ENCODE measurements around the gene OSTC.

Gene OSTC

DNA sequence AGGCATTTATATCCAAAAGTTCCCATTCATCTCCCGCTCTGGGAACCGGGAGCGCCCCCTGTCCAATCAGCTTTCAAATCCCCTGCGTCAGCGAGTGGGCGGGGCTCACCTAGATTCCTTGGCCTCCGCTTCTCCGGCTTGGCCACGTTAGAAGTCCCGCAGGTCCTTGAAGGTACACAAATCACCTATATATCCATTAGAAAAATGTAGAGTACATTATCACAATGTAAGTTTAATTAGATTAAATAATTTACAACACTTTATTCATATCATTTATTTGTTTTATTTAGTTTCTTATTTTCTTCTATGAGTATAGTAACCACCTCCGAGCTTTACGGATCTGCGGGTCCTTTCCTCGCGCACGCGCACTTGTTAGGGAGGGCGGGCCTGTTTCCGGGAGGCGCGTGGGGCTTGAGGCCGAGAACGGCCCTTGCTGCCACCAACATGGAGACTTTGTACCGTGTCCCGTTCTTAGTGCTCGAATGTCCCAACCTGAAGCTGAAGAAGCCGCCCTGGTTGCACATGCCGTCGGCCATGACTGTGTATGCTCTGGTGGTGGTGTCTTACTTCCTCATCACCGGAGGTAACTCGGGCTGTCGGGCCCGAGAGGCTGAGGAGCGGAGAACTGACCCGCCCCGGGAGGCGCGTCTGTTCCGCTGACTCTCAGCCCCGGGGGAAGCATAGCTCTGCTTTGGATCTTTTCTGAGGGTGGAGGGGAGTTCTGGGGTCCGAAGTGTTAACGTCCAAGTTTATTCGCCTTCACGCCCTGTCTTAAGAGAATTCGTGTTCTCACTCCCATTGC, at the start of gene OSTC:
TSS of gene OSTC (plus strand) at position 388 of the 802 bp plus-strand sequence. CDS start at position 445, 57 bp downstream.
- H3K27ac Mint-ChIP-seq = peak within 1 kb of the TSS; percentile 98
- no peaks in the 10 kb centered on the region for H3K9me3 Mint-ChIP-seq (ENCODE audit: low read depth)
- no peaks in the 10 kb centered on the region for H3K27me3 Mint-ChIP-seq
- peak within 1 kb of the TSS; percentile 99 for H3K4me3 Mint-ChIP-seq
- H3K4me1 Mint-ChIP-seq (ENCODE audit: low read depth) = peaks cover 40% of the 10 kb centered on the region
- H3K36me3 Mint-ChIP-seq = peaks cover 17% of the 10 kb centered on the region

DNA sequence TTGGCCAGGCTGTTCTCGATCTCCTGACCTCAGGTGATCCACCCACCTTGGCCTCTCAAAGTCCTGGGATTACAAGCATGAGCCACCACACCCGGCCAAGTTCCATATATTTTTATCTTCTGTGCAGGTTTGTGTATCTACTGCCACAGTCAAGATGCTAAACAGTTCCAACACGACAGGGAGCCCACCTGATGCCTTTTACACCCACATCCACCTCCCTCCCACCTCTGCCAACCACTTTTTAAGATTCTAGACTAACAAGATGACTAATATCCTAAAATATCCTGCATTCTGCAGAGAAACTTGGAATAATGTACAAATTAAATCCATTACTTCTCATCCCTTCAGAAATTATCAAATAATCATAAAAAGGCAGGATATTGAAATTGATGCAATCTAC, 49.3 kb upstream of the OSTC start:
- peak overlapping the region; percentile 10 for H3K4me3 Mint-ChIP-seq
- no peaks in the 10 kb centered on the region for H3K9me3 Mint-ChIP-seq (ENCODE audit: low read depth)
- H3K4me1 Mint-ChIP-seq (ENCODE audit: low read depth) = peaks cover 22% of the 10 kb centered on the region
- H3K27ac Mint-ChIP-seq = no peak overlapping the region
- peaks cover 4% of the 10 kb centered on the region for H3K36me3 Mint-ChIP-seq
- no peaks in the 10 kb centered on the region for H3K27me3 Mint-ChIP-seq

DNA sequence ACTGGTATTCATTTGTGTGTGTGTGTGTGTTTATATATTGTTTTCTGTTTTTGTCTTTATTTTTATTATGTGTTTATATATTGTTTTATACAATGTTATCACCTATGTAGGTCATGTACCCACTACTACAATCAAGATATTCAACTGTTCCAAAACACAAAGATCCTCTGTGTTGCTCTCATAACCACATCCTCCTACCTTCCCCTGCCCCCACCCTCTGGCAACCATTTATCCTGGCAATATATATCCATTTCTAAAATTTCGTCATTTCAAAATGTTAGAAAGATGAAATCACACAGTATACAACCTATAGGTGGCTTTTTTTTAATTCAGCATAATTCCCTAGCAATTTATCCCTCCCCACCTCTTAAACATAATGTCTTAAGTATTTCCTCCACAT, 48.9 kb upstream of the OSTC start:
- Mint-ChIP-seq H3K4me3 (peak overlapping the region; percentile 30), H3K27ac (peak overlapping the region; percentile 77), H3K4me1 (ENCODE audit: low read depth) (peaks cover 22% of the 10 kb centered on the region), H3K27me3 (no peaks in the 10 kb centered on the region), H3K9me3 (ENCODE audit: low read depth) (no peaks in the 10 kb centered on the region), H3K36me3 (peaks cover 2% of the 10 kb centered on the region)

DNA sequence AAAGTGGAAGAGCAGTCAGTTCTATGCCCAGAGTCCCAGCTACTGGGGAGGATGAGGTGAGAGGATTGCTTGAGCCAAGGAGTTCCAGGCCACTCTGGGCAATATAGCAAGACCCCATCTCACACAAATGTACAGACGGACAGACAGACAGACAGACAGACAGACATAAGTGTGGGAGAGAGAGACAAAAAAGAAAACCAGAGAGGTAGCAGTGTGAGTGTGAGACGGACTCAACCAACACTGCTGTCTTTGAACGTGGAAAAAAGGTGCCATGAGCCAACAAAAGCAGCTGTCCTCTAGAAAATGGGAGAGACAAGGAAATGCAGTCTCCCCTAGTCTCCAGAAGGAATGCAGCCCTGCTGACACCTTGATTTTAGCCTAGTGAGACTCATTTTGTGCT, 48.2 kb upstream of the OSTC start:
- no peaks in the 10 kb centered on the region for H3K9me3 Mint-ChIP-seq (ENCODE audit: low read depth)
- no peaks in the 10 kb centered on the region for H3K27me3 Mint-ChIP-seq
- peaks cover 5% of the 10 kb centered on the region for H3K36me3 Mint-ChIP-seq
- H3K4me1 Mint-ChIP-seq (ENCODE audit: low read depth) = peaks cover 22% of the 10 kb centered on the region
- H3K27ac Mint-ChIP-seq = peak overlapping the region; percentile 77
- H3K4me3 Mint-ChIP-seq = no peak overlapping the region

DNA sequence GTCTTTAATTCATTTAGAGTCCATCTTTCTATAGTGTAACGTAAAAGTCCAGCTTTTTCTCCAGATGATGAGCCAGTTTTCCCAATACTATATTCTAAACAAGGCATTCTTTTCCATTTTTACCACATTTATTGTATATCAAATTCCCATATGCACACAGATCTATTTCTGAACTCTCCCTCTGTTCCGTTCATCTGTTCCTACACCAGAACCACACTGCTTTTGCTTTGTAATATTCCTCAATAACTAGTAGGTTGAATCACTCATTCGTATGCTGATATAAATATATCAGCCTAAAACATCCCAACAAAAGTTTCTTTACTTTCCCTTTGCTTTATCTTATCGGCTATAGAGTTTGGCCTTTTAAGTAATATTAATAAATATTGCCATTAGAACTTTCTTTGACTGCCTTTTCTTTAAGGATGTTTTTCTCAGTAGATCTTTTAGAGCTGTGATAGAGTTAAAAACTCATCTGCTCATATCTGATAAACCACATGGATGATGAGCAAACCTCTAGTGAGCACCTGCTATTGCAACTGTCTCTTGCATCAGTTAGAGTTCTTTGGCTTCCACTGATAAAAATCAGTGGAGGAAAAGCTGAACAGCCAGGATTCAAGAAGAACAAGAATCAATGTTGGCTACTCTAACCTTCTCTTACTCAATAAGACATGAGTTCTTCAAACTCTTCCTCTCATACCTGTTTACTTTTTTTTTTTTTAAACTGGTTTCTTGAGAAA, 43.2 kb upstream of the OSTC start:
- Mint-ChIP-seq H3K36me3 (peaks cover 13% of the 10 kb centered on the region), H3K27ac (no peak overlapping the region), H3K4me1 (ENCODE audit: low read depth) (peaks cover 11% of the 10 kb centered on the region), H3K27me3 (no peaks in the 10 kb centered on the region), H3K9me3 (ENCODE audit: low read depth) (no peaks in the 10 kb centered on the region), H3K4me3 (no peak overlapping the region)

DNA sequence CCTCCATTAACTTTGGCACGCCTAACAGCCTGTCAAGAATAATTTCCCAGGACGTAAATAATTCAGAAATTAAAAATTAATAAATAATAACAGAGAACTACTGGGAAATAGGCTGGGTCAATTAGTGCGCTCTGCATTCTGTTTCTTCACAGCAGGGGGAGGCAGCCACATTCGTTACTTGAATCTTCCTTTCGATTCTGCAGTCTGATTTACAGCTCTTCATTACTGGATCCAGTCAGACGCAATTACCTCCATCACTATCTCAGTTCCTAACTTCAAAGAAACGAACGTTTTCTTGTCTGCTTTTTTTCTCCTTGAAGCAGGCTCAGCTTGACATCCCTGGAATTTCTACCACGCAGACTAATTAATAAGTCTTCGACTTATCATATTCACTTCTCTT, 39.0 kb upstream of the OSTC start:
- H3K27me3 Mint-ChIP-seq = no peaks in the 10 kb centered on the region
- H3K36me3 Mint-ChIP-seq = peaks cover 25% of the 10 kb centered on the region
- no peak overlapping the region for H3K27ac Mint-ChIP-seq
- peaks cover 17% of the 10 kb centered on the region for H3K4me1 Mint-ChIP-seq (ENCODE audit: low read depth)
- no peaks in the 10 kb centered on the region for H3K9me3 Mint-ChIP-seq (ENCODE audit: low read depth)
- H3K4me3 Mint-ChIP-seq = peak overlapping the region; percentile 42

DNA sequence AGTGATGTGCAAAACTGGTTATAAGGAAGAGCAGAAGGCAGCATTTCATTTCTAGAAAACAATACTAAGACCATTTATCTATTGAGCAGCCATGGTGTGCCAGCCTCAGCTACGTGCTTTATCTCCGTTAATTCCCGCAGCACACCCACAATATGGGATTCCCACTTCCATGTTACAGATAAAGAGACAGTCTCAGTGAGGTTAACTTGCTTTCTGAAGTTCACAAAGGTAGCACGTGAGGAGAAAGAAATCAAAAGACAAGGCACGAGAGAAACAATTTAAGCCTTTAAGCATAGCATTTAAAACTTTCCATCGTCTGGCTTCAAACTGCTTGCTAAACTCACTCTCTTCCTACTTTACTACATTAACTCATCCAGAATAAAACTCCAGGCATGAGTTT, 38.0 kb upstream of the OSTC start:
- peaks cover 26% of the 10 kb centered on the region for H3K36me3 Mint-ChIP-seq
- H3K27me3 Mint-ChIP-seq = no peaks in the 10 kb centered on the region
- H3K4me3 Mint-ChIP-seq = peak overlapping the region; percentile 6
- peaks cover 23% of the 10 kb centered on the region for H3K4me1 Mint-ChIP-seq (ENCODE audit: low read depth)
- H3K27ac Mint-ChIP-seq = no peak overlapping the region
- no peaks in the 10 kb centered on the region for H3K9me3 Mint-ChIP-seq (ENCODE audit: low read depth)

DNA sequence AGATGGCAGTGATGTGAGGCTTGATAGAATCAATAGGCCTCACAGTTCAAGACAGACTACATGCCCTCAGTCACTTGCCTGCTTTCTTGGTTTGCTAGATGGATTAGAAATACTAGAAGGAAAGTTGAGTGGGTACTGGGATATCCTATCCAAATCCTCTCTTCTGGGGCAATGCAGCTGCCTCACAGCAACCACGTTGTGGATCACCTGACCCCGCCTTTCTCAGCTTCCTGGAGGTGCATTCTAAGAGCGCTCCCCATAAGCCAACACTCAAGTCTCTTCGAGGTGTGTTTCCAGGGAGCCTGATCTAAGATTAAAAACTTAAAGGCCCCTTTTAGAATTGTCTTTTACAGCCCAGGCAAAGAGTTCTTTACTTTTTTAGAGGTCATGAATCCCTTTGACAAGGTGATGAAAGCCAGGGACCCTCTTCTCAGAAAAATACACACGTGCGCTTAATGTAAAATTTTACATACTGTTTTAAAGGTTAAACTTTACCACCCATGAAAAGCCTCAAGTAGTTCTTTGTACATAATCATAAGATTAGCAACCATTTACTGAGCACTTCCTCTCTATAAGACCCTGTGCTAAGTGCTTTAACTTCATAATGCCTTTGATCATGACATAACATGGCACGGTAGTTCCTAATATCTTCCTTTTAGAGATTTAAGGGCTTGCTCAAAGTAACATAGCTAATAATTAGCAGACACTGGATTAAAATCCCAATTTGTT, 30.9 kb upstream of the OSTC start:
- peak overlapping the region; percentile 98 for H3K27ac Mint-ChIP-seq
- no peaks in the 10 kb centered on the region for H3K27me3 Mint-ChIP-seq
- peaks cover 54% of the 10 kb centered on the region for H3K4me1 Mint-ChIP-seq (ENCODE audit: low read depth)
- H3K36me3 Mint-ChIP-seq = peaks cover 40% of the 10 kb centered on the region
- no peaks in the 10 kb centered on the region for H3K9me3 Mint-ChIP-seq (ENCODE audit: low read depth)
- H3K4me3 Mint-ChIP-seq = peak overlapping the region; percentile 100

DNA sequence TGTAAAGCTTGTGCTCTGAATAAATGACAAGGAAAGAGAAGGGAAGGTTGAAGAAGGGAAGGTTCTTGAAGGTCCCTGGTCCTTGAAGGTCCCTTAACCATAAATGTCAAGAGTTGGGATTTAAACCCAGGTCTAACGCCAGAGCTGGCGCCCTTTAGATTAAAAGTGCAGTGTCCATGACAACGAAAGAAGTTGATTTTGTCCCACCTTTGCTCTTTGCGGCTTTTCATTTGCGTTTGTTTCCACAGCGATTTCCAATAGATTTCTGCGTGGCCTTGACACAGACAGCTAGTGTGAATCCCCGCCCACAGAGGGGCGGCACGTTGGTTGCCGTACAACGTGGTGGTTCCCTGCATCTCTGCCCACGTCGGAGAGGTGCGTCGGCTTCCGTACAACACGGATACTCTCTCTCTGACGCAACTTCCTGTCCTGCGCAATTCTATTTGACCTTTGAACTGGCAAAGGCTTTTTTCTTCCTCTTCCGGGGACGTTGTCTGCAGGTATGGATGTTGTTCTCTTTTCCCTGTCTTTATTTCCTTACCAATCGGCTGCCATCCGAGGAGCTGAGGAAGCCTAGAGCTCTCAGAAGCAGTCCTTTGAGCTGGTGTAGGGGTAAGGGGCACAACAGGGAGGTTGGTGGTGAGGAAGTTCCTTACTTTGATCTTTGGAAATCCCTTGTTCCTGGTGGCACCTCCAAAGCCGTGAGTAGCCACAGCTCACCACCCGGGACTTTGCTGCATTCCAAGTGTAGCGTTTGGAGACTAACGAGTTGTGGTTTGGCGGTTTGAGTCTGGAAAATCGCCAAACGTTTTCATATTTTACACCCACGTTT, 30.1 kb upstream of the OSTC start, which contains the start of gene RPL34:
TSS of gene RPL34 (plus strand) at position 476 of the 832 bp plus-strand sequence. CDS start 1,384 bp downstream, outside the sequence.
- Mint-ChIP-seq H3K27me3 (no peaks in the 10 kb centered on the region), H3K4me3 (peak within 1 kb of the TSS; percentile 100), H3K4me1 (ENCODE audit: low read depth) (peaks cover 62% of the 10 kb centered on the region), H3K27ac (peak within 1 kb of the TSS; percentile 98), H3K36me3 (peaks cover 45% of the 10 kb centered on the region), H3K9me3 (ENCODE audit: low read depth) (no peaks in the 10 kb centered on the region)

DNA sequence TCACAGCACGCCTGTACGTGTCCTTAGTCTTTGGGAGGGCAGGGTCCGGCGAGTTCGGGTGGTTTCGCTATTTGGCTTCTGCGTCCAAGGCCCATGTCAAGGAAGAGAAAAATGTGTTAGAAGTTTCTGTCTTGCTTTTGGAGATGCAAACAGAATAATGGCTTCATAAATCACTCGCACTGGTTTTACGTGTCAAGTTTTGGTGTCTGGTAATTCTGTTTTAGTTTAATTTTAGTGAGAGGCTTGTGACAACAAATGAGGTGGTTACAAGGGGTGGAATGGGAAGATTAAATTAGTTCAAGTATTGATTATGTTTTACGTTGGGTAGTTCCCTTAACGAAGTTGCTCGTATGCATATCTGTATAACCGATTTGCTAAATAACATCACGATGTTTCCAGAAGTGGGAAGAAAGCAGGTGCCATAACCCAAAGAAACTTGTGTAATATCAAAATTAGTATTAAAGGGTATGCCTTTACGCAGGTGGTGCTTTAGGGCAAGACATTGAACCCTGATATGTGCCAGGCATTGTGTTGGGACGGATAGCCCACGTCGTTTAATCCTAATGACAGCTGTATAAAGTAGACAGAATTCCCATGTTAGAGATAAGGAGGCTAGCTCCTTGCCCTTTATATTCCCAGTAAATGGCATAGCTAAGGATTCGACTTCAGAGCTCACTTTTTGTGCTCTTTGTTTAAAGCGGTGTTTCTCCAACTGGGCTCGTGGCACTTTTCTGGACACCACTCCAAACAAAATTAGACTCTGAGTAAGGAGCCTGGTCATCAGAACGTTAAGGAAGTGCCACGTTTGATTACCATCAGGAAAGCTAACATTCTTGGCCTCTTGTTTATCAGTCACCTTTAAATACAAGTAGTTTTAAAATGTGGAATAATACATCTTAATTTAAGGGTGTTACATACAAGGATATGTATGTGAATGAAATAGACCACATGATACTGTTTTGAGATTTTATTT, 29.2 kb upstream of the OSTC start:
- H3K4me1 Mint-ChIP-seq (ENCODE audit: low read depth) = peaks cover 66% of the 10 kb centered on the region
- H3K4me3 Mint-ChIP-seq = peak overlapping the region; percentile 100
- H3K27me3 Mint-ChIP-seq = no peaks in the 10 kb centered on the region
- H3K36me3 Mint-ChIP-seq = peaks cover 40% of the 10 kb centered on the region
- no peaks in the 10 kb centered on the region for H3K9me3 Mint-ChIP-seq (ENCODE audit: low read depth)
- peak overlapping the region; percentile 98 for H3K27ac Mint-ChIP-seq

DNA sequence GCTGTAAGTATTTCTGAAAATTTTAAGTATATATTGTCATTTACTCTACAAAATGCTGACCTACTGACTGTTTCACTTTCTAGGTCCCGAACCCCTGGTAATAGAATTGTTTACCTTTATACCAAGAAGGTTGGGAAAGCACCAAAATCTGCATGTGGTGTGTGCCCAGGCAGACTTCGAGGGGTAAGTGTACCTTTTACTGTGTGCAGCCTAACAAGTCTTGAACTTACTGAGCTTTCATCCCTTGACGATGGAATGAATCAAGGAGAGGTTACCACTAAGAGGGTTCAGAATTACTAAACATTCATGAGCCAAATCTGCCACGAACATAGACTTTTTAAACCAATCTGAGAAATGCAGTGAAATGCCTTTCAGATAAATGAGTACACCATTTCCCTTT, 28.4 kb upstream of the OSTC start:
- H3K4me3 Mint-ChIP-seq = peak overlapping the region; percentile 100
- H3K27ac Mint-ChIP-seq = peak overlapping the region; percentile 98
- no peaks in the 10 kb centered on the region for H3K27me3 Mint-ChIP-seq
- H3K36me3 Mint-ChIP-seq = peaks cover 38% of the 10 kb centered on the region
- peaks cover 64% of the 10 kb centered on the region for H3K4me1 Mint-ChIP-seq (ENCODE audit: low read depth)
- H3K9me3 Mint-ChIP-seq (ENCODE audit: low read depth) = no peaks in the 10 kb centered on the region

DNA sequence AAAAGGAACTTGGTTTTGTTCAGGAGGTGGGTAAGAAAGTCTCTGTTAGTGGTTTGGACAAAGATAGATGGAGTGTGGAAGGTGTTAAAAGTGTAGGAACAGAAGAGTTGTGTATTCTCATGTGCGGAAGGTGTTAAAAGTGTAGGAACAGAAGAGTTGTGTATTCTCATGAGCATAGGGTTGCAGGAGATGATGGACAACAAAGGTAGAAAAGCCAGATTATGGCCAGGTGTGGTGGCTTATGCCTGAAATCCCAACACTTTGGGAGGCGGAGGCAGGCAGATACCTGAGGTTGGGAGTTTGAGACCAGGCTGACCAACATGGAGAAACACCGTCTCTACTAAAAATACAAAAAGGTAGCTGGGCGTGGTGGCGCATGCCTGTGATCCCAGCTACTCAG, 27.6 kb upstream of the OSTC start:
- Mint-ChIP-seq H3K9me3 (ENCODE audit: low read depth) (no peaks in the 10 kb centered on the region), H3K27ac (peak overlapping the region; percentile 98), H3K27me3 (no peaks in the 10 kb centered on the region), H3K4me3 (peak overlapping the region; percentile 100), H3K36me3 (peaks cover 34% of the 10 kb centered on the region), H3K4me1 (ENCODE audit: low read depth) (peaks cover 60% of the 10 kb centered on the region)

DNA sequence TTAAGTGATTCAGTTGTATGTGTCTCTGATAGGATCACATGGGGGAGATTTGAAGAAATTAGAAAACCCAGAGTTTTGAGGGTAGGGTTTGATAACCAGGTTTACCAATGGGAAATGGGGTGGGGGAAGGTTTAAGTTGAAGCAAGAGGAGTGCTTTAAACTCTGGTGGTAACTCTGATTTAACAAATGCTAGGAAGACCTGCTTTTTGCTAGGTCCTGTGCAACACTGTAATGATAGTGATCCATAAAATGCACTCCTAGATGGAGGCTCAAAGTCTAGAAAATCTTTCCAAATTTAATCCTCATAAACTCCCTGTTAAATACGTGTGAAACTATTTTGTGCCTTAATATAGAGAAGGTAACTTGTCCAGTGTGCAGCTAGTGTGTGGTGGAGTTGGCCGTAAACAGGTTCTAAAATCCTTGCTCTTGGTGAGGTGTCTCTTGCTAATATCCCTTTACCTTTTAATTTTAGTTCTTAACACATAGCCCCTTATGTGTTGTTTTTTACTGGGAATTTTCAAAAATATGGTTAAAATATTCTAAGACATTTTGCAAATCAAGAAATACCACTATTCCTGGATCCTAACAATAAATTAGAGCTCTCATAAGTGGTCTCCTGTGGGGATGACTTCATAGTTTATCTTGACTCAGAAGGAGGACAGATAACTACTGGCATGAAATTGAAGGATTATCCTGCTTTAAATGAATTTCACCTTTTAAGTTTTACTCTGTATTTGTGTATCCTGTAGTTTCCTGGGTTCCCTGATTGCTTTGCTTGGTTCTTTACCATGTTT, 25.9 kb upstream of the OSTC start:
- H3K36me3 Mint-ChIP-seq = peaks cover 33% of the 10 kb centered on the region
- peaks cover 50% of the 10 kb centered on the region for H3K4me1 Mint-ChIP-seq (ENCODE audit: low read depth)
- no peaks in the 10 kb centered on the region for H3K27me3 Mint-ChIP-seq
- peak overlapping the region; percentile 82 for H3K27ac Mint-ChIP-seq
- H3K4me3 Mint-ChIP-seq = peak overlapping the region; percentile 100
- H3K9me3 Mint-ChIP-seq (ENCODE audit: low read depth) = no peaks in the 10 kb centered on the region
